Measurements from ENCODE around the gene USHBP1. TPM values are rescaled to one million over a fixed set of nuclear protein-coding genes. Genes with fewer than 3 reads are reported as not detected.

Gene USHBP1
- total and polyA plus RNA-seq, 2 experiments from 2014 or later: 4.0 to 5.6 TPM

GRCh38 chr19:17213334-17213733, 51.2 kb downstream of the USHBP1 start:
- H3K27me3 Mint-ChIP-seq (ENCODE audit: insufficient read depth, low read depth, poor library complexity): peaks cover 24% of the 10 kb centered on the region
- Histone ChIP-seq H3K4me2 (no peak overlapping the region), H3K79me2 (replicated peaks; ENCODE audit: insufficient read depth) (no peaks in the 10 kb centered on the region), H3K9me2 (ENCODE audit: insufficient read depth) (no peaks in the 10 kb centered on the region), H3K4me3 (no peak overlapping the region), H3F3A (replicated peaks; ENCODE audit: low read depth) (peaks cover 23% of the 10 kb centered on the region), H2AFZ (no peak overlapping the region), H3K27me3 (ENCODE audit: insufficient read depth) (no peaks in the 10 kb centered on the region), H3K36me3 (ENCODE audit: insufficient read depth) (peaks cover 5% of the 10 kb centered on the region; the same call in 1 of the 2 replicates), H4K20me1 (replicated peaks; ENCODE audit: insufficient read depth) (no peaks in the 10 kb centered on the region), H3K27ac (ENCODE audit: low read depth) (no peak overlapping the region), H3K4me1 (ENCODE audit: insufficient read depth) (peaks cover 9% of the 10 kb centered on the region)
- ATAC-seq: no peak
- H3K4me3 Mint-ChIP-seq: no peak overlapping the region
- H3K4me1 Mint-ChIP-seq: peaks cover 21% of the 10 kb centered on the region
- peaks cover 39% of the 10 kb centered on the region for H3K36me3 Mint-ChIP-seq (ENCODE audit: low read depth)
- TF ChIP-seq JUNB (IDR thresholded peaks at IDR 0.05; ENCODE audit: unreplicated experiment): no peak
- no peak for TF ChIP-seq REST (IDR thresholded peaks at IDR 0.05; ENCODE audit: unreplicated experiment)
- TF ChIP-seq CREB1 (CRISPR knock-in tag; IDR thresholded peaks at IDR 0.05; ENCODE audit: low read depth): no peak
- TF ChIP-seq ZNF462 (CRISPR knock-in tag; IDR thresholded peaks at IDR 0.05): no peak
- TF ChIP-seq ZNF114 (CRISPR knock-in tag; IDR thresholded peaks at IDR 0.05): no peak
- no peak for TF ChIP-seq ETS1 (IDR thresholded peaks at IDR 0.05)
- TF ChIP-seq, protein P1, sequence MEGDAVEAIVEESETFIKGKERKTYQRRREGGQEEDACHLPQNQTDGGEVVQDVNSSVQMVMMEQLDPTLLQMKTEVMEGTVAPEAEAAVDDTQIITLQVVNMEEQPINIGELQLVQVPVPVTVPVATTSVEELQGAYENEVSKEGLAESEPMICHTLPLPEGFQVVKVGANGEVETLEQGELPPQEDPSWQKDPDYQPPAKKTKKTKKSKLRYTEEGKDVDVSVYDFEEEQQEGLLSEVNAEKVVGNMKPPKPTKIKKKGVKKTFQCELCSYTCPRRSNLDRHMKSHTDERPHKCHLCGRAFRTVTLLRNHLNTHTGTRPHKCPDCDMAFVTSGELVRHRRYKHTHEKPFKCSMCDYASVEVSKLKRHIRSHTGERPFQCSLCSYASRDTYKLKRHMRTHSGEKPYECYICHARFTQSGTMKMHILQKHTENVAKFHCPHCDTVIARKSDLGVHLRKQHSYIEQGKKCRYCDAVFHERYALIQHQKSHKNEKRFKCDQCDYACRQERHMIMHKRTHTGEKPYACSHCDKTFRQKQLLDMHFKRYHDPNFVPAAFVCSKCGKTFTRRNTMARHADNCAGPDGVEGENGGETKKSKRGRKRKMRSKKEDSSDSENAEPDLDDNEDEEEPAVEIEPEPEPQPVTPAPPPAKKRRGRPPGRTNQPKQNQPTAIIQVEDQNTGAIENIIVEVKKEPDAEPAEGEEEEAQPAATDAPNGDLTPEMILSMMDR (conservative IDR thresholded peaks at IDR 0.05; ENCODE audit: low read depth in 2 of 2): no peak
- TF ChIP-seq EZH2 (IDR thresholded peaks at IDR 0.05; ENCODE audit: low read depth, unreplicated experiment): no peak
- TF ChIP-seq EZH2phosphoT487 (IDR thresholded peaks at IDR 0.05; ENCODE audit: unreplicated experiment): no peak
- no peak for TF ChIP-seq ZNF331 (CRISPR knock-in tag; IDR thresholded peaks at IDR 0.05; ENCODE audit: low read depth)
- no peak for TF ChIP-seq NANOG (IDR thresholded peaks at IDR 0.05; ENCODE audit: borderline replicate concordance)
- TF ChIP-seq STAT1 (IDR thresholded peaks at IDR 0.05; ENCODE audit: unreplicated experiment): no peak
- H3K9me3 Mint-ChIP-seq: no peaks in the 10 kb centered on the region; the same call in 2 of the 3 replicates
- DNase-seq (ENCODE audit: low spot score): no peak
- no peak overlapping the region for H3K27ac Mint-ChIP-seq

Data from GM23338 (cell line).